Fibroblast of lung (primary cell): ENCODE data around the gene WDR89. TPM values are rescaled to one million over a fixed set of nuclear protein-coding genes. Genes with fewer than 3 reads are reported as not detected.

Experiments used
- DNase-seq, 2 donors: peaks; one replicate each; pipeline versions ENCODE4 v3.0.0 to v3.0.0-alpha.2; 2010; ENCODE audit warnings: low read depth in 2 of 2
- H2AFZ ChIP-seq: 2 replicates; pipeline ENCODE4 v1.5.1; 2012; ENCODE audit warnings: low read length, control low read depth, inconsistent platforms
- H3K27ac ChIP-seq: 2 replicates; pipeline ENCODE4 v1.5.1; 2011; ENCODE audit warnings: low read length, control low read depth; ENCODE audit not compliant: insufficient read depth
- H3K27me3 ChIP-seq: 2 replicates; pipeline ENCODE4 v1.5.1; 2011; ENCODE audit warnings: mild to moderate bottlenecking, low read length; ENCODE audit not compliant: control insufficient read depth, insufficient read depth
- H3K36me3 ChIP-seq: 2 replicates; pipeline ENCODE4 v1.5.1; 2011; ENCODE audit warnings: low read length; ENCODE audit not compliant: control insufficient read depth, insufficient read depth
- H3K4me1 ChIP-seq: 2 replicates; pipeline ENCODE4 v1.5.1; 2011; ENCODE audit warnings: low read length; ENCODE audit not compliant: control insufficient read depth, insufficient read depth; ENCODE audit errors: extremely low read depth
- H3K4me2 ChIP-seq: 2 replicates; pipeline ENCODE4 v1.5.1; 2011; ENCODE audit warnings: low read length, control low read depth; ENCODE audit not compliant: insufficient read depth; ENCODE audit errors: extremely low read depth
- H3K4me3 ChIP-seq, 4 experiments: fragments of 200-600 bp in 1 of 4; sonication (generic) in 1 of 4; replicated peaks in 1 of 4; 2 replicates each; pipeline ENCODE4 v1.5.1; 2011 to 2016; ENCODE audit warnings: low read length in 4 of 4, low read depth in 3 of 4, mild to moderate bottlenecking in 3 of 4, control low read depth in 2 of 4, inconsistent platforms in 1 of 4, mixed read lengths in 1 of 4; ENCODE audit not compliant: insufficient read depth in 1 of 4; ENCODE audit errors: control extremely low read depth in 1 of 4
- H3K79me2 ChIP-seq: 2 replicates; pipeline ENCODE4 v1.5.1; 2012; ENCODE audit warnings: mild to moderate bottlenecking, low read length, inconsistent platforms; ENCODE audit not compliant: control insufficient read depth, insufficient read depth
- H3K9ac ChIP-seq: 2 replicates; pipeline ENCODE4 v1.5.1; 2011; ENCODE audit warnings: mild to moderate bottlenecking, low read length, control low read depth; ENCODE audit not compliant: insufficient read depth
- H3K9me3 ChIP-seq: 2 replicates; pipeline ENCODE4 v1.5.1; 2012; ENCODE audit warnings: low read depth, low read length; ENCODE audit not compliant: control insufficient read depth, insufficient read depth
- H4K20me1 ChIP-seq: 2 replicates; pipeline ENCODE4 v1.5.1; 2011; ENCODE audit warnings: low read length; ENCODE audit not compliant: control insufficient read depth, insufficient read depth; ENCODE audit errors: extremely low read depth
- CTCF ChIP-seq, 2 donors: IDR thresholded peaks in 1 of 2; conservative IDR thresholded peaks in 1 of 2; 1 replicate in 1 of 2; 2 replicates in 1 of 2; pipeline ENCODE4 v1.5.1; 2011 to 2012; ENCODE audit warnings: low read length in 2 of 2, control low read depth in 1 of 2, inconsistent platforms in 1 of 2, low read depth in 1 of 2, mild to moderate bottlenecking in 1 of 2
- EZH2 ChIP-seq: IDR thresholded peaks from 2 replicates; pipeline ENCODE4 v1.5.1; 2012; ENCODE audit warnings: low read length, control low read depth, mild to moderate bottlenecking; ENCODE audit errors: missing control alignments
- polyA plus RNA-seq, 2 donors: library from polyadenylated mRNA; depleted of rRNA in 1 of 2; stranded (reverse) in 1 of 2; unstranded in 1 of 2; fragments of >200 nt; gene quantifications; 2 replicates each; pipeline ENCODE4 v1.2.1, GENCODE V29; 2011 to 2012; ENCODE audit warnings: missing spikeins in 1 of 2
- total RNA-seq: library from RNA; depleted of rRNA; stranded (reverse); fragments of >200 nt; gene quantifications from 2 replicates; pipeline ENCODE4 v1.2.1, GENCODE V29; 2014

Gene WDR89
- total and polyA plus RNA-seq, 2 donors (not counting 1 experiment from before 2014, with no cell fraction given) = 7.7 to 11.1 TPM

GRCh38 chr14:63652406-63652805 lies 10.7 kb upstream of the WDR89 start:
- no peaks in the 10 kb centered on the region for H3K4me1 ChIP-seq

GRCh38 chr14:63650256-63650952 lies 8.7 kb upstream of the WDR89 start:
- H4K20me1 ChIP-seq = no peaks in the 10 kb centered on the region
- H3K4me2 ChIP-seq = no peak overlapping the region
- H3K27ac ChIP-seq = no peak overlapping the region
- peak in 1 of 2 donors; percentile 43 for DNase-seq
- no peaks in the 10 kb centered on the region for H3K4me1 ChIP-seq
- H3K79me2 ChIP-seq = no peaks in the 10 kb centered on the region
- TF ChIP-seq CTCF (conservative IDR thresholded peaks at IDR 0.05 in 1 of 2, IDR thresholded peaks at IDR 0.05 in 1 of 2; ENCODE audit: low read depth in 1 of 2, low read length in 2 of 2) (no peak), EZH2 (no peak)
- H2AFZ ChIP-seq = no peak overlapping the region
- no peak overlapping the region for H3K4me3 ChIP-seq
- no peaks in the 10 kb centered on the region for H3K9me3 ChIP-seq
- H3K27me3 ChIP-seq = no peaks in the 10 kb centered on the region
- H3K36me3 ChIP-seq = no peaks in the 10 kb centered on the region
- no peak overlapping the region for H3K9ac ChIP-seq

More at GRCh38 chr14:63652406-63652805, 10.7 kb upstream of the WDR89 start:
- Histone ChIP-seq H3K9me3 (no peaks in the 10 kb centered on the region), H3K4me2 (no peak overlapping the region), H3K36me3 (no peaks in the 10 kb centered on the region), H3K27me3 (no peaks in the 10 kb centered on the region), H2AFZ (no peak overlapping the region), H4K20me1 (no peaks in the 10 kb centered on the region), H3K27ac (no peak overlapping the region), H3K79me2 (no peaks in the 10 kb centered on the region), H3K4me3 (no peak overlapping the region), H3K9ac (no peak overlapping the region)
- TF ChIP-seq EZH2 = no peak
- TF ChIP-seq CTCF (conservative IDR thresholded peaks at IDR 0.05 in 1 of 2, IDR thresholded peaks at IDR 0.05 in 1 of 2; ENCODE audit: low read depth in 1 of 2, low read length in 2 of 2) = no peak
- DNase-seq = no peak

GRCh38 chr14:63647696-63648410 lies 6.2 kb upstream of the WDR89 start:
- Histone ChIP-seq H2AFZ (no peak overlapping the region), H3K36me3 (no peaks in the 10 kb centered on the region), H3K9ac (no peak overlapping the region), H3K4me3 (no peak overlapping the region), H3K79me2 (no peaks in the 10 kb centered on the region), H3K4me2 (no peak overlapping the region), H3K27ac (no peak overlapping the region), H3K9me3 (no peaks in the 10 kb centered on the region), H4K20me1 (no peaks in the 10 kb centered on the region), H3K27me3 (no peaks in the 10 kb centered on the region), H3K4me1 (no peaks in the 10 kb centered on the region)
- TF ChIP-seq CTCF (conservative IDR thresholded peaks at IDR 0.05 in 1 of 2, IDR thresholded peaks at IDR 0.05 in 1 of 2; ENCODE audit: low read depth in 1 of 2, low read length in 2 of 2) (no peak), EZH2 (no peak)
- DNase-seq = peak in 1 of 2 donors; percentile 33
